Activated naive CD4-positive, alpha-beta T cell treated with anti-CD3 and anti-CD28 coated beads, Interleukin-2, amount 50 U/mL, for 72 hours (primary cell): ENCODE results near the gene TMCC1. TPM values are rescaled to one million over a fixed set of nuclear protein-coding genes. Genes with fewer than 3 reads are reported as not detected.
"Not testable (repeated sequence)": the region's sequence is repeated elsewhere in the genome, so short reads cannot be mapped to it uniquely, and the experiment has no call there.

Experiments used
- ATAC-seq, 2 donors: fragments of 150-1000 bp; cut with Tn5 transposase; 2 replicates each; pipeline ENCODE4 v1.10.0; 2021; ENCODE audit warnings: mild to moderate bottlenecking in 2 of 2, moderate library complexity in 2 of 2
- DNase-seq, 2 donors: peaks; one replicate each; pipeline ENCODE4 v3.0.0; 2021 to 2022; ENCODE audit warnings: low spot score in 2 of 2
- H3K27ac Mint-ChIP-seq, 2 donors: one replicate each; pipeline ENCODE4 v1.8.0; 2022; ENCODE audit warnings: mild to moderate bottlenecking in 2 of 2, mixed read lengths in 2 of 2
- H3K36me3 Mint-ChIP-seq, 2 donors: one replicate each; pipeline ENCODE4 v1.8.0; 2022; ENCODE audit warnings: mixed read lengths in 2 of 2
- H3K9me3 Mint-ChIP-seq, 2 donors: one replicate each; pipeline ENCODE4 v1.8.0; 2022; ENCODE audit warnings: mixed read lengths in 2 of 2
- total RNA-seq, 2 donors: library from RNA; stranded (reverse); gene quantifications; one replicate each; pipeline ENCODE4 v1.2.3, GENCODE V29; 2022

The TMCC1 gene
- total RNA-seq, 2 donors from 2014 or later = 13.4 to 13.6 TPM

DNA sequence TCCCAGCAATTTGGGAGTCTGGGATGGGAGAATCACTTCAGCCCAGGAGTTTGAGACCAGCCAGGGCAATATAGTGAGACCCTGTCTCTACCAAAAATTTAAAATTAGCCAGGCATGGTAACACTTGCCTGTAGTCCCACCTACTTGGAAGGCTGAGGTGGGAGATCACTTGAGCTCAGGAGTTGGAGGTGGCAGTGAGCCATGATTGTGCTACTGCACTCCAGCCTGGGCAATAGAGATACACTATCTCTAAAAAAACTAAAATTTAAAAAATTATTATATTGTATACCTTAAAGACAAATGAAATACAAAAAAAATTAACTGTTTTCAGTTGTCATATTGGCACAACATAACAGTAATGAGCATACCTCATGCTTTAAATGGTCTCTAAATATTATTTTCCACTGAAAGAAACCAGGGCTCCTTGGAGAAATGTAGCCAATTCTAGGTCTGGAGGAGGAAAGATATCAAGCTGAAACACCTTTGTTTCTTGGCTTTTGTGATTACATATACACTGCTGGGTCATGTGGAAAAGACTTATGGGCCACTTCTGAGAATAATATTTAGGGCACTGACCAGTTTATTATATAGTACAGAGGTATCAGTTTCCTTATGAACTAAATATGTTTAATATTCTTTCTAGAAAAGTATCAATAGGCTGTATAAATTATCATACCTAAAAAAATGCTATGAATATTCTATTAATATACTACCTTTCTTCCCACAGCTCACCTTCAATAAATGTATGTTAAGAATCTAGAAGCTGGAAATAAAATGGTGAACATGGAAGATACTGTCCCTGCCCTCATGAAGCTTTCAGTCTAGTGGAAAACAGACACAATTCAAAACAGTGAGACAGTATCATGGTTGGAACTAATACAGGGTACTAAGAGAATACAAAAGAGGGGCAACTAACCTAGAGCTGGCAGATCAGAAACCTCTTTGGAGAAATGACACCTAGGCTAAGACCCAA lies 119.5 kb downstream of the TMCC1 start:
- H3K27ac Mint-ChIP-seq = no peak overlapping the region
- ATAC-seq = no peak
- no peaks in the 10 kb centered on the region for H3K36me3 Mint-ChIP-seq
- H3K9me3 Mint-ChIP-seq = peaks cover 0 to 5% of the 10 kb centered on the region in 2 donors
- DNase-seq = no peak

DNA sequence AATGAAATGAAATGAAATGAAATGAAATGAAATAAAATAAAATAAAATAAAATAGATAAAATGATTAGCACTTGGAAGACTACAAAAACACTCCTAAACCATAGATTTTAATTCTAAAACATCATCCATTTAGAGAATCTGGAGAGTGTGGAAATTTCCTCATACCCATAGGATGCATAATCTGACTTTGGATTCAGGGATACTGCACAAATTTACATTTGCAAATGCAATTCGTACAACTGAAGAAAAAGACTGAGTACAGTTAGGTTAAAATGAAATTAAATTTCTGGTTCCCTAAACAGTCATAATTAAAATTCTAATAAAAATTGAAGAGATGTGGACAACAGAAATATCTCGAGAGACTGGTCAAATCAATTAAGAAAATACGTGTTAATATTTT lies 122.9 kb downstream of the TMCC1 start:
- Mint-ChIP-seq H3K27ac (no peak overlapping the region), H3K9me3 (peaks cover 0 to 5% of the 10 kb centered on the region in 2 donors), H3K36me3 (no peaks in the 10 kb centered on the region)
- no peak for DNase-seq
- no peak for ATAC-seq

DNA sequence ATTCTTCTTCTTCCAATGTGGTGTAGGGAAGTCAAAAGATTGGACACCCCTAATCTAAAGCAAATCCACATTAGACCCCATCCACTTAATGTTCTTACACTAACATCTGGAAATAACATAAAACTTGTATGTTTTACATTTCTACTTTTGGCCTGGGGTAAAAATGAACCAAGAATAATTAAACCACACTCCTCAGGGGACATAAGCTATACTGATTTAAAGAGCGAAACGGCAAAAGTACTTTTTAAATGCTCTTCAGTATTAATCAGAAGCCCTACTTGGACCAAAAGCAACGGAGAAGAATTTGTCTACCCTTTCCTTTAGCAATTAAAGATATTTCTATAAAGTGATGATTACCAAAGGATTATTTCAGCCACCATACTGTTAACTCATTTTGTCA lies 123.9 kb downstream of the TMCC1 start:
- ATAC-seq (no peak), DNase-seq (no peak)
- H3K36me3 Mint-ChIP-seq = no peaks in the 10 kb centered on the region
- peaks cover 0 to 4% of the 10 kb centered on the region in 2 donors for H3K9me3 Mint-ChIP-seq
- H3K27ac Mint-ChIP-seq = no peak overlapping the region

DNA sequence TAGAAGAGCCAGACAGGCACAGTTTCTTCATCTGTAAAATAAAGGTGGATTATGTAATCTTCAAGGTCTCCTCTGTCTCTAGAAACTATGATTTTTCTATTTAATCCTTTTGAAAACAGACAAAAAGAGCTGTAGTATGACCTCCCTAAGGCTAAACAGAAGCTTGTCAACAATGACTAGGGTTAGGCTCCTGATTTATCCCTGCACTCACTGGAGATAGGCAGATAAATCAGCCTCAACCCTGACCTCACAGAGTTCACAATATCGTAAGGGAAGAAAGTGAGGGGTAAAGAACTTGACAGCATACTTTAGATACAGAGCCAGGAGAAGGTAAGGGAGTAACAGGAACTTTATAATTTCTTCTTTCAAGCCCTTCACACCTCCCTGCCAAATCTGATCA lies 124.8 kb downstream of the TMCC1 start:
- no peaks in the 10 kb centered on the region for H3K36me3 Mint-ChIP-seq
- no peak overlapping the region for H3K27ac Mint-ChIP-seq
- DNase-seq (no peak), ATAC-seq (no peak)
- no peaks in the 10 kb centered on the region for H3K9me3 Mint-ChIP-seq

DNA sequence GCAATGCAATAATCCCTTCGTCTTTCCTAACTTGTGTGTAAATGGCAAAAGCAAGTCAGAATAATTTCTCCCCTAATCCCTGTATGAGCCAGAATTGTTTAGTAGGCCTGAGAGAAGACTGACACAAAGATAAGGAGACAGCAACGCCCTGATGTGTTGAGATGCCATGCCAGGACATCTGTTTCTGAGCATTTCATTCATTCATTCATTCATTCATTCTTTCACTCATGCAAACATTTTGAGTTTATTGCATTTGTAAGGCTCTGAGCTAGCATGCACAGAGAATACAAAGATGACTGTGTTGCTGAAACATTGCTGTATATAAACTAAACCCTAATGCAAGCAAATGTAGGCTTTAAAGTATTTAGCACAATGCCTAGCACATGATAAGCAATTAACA lies 127.4 kb downstream of the TMCC1 start:
- ATAC-seq = no peak
- H3K36me3 Mint-ChIP-seq = no peaks in the 10 kb centered on the region

DNA sequence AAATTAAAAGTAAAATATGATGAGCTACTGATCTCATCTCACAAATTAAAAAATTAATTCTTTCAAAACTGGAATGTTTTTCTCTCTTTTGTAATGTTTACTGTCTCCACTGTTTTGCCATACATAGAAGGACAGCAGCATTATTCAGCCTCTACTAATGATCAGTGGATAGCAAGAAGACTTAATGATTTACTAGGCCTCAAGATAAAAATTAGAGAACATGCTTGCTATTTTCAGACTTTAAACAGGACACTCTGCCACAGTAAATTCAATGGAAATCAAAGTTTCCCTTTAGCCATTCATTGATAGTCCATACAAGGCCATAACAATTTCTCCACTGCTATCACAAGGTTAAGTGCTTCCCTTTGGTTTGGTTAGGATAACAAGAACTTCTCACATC lies 129.4 kb downstream of the TMCC1 start:
- Mint-ChIP-seq H3K9me3 (peaks cover 3% of the 10 kb centered on the region in 2 donors), H3K27ac (no peak overlapping the region), H3K36me3 (no peaks in the 10 kb centered on the region)
- no peak for ATAC-seq
- DNase-seq = no peak

More for the DNA sequence above, 127.4 kb downstream of the TMCC1 start:
- peaks cover 3% of the 10 kb centered on the region in 2 donors for H3K9me3 Mint-ChIP-seq
- no peak for DNase-seq
- no peak overlapping the region for H3K27ac Mint-ChIP-seq

DNA sequence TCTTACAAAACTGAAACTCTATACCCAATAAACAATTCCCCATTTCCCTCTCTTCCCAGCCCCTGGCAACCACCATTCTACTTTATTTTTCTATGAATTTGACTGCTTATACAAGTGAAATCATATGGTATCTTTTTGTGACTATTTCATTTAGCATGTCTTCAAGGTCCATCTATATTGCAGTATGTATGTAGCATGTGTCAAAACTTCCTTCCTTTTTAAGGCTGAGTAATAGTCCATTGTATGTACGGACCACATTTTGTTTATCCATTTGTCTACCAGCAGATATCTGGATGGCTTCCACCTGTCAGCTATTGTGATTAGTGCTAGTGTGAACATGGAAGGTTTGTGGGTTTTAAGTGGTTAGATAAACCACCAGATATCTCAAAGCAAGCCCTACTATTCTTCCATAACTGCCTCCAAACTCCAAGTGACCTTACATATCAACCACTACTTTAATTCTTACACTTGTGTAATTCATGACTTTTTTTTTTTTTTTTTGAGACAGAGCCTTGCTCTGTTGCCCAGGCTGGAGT lies 134.7 kb downstream of the TMCC1 start:
- H3K9me3 Mint-ChIP-seq = peaks cover 3 to 16% of the 10 kb centered on the region in 2 donors
- no peak for ATAC-seq
- H3K27ac Mint-ChIP-seq = no peak overlapping the region
- peaks cover 7 to 10% of the 10 kb centered on the region in 2 donors for H3K36me3 Mint-ChIP-seq
- no peak for DNase-seq

DNA sequence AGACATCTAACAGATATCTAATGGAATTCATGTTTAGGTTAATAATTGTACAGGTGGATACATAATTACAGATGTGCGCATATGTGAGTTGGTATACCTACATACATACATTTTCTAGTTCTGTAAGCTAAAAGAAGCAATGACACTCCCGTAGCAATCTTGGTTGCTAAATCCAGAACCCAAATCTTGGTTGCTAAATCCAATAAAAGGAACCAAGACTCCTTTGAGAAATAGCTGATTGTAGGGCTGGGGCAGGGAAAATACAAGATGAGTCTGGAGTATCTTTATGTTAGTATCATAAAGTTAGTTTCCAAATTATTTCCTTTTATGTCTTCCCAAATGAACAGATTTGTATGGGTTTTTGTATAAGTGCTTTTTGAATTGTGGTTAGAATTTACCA lies 135.2 kb downstream of the TMCC1 start:
- Mint-ChIP-seq H3K9me3 (peaks cover 3 to 17% of the 10 kb centered on the region in 2 donors), H3K27ac (no peak overlapping the region), H3K36me3 (peaks cover 11 to 12% of the 10 kb centered on the region in 2 donors)
- no peak for ATAC-seq
- DNase-seq = no peak

DNA sequence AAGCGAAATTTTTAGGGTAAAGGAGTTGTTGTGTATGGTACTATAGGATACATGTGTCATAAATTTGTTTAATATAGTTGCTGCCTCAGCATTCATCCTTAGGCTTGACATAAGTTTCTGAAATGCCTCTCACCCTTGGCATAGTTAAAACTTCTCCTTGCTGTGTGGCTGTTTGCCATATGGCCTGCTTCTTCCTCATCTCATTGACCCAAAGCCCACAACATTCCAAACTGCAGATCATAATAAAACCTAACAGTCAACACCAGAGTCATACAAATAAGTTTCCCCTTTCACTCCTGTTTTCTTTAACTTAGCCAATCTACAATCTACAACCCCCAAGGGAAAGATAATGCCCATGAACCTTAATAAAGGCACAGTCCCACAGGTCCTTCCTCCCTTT lies 136.6 kb downstream of the TMCC1 start:
- peaks cover 3 to 24% of the 10 kb centered on the region in 2 donors for H3K9me3 Mint-ChIP-seq
- no peak for DNase-seq
- ATAC-seq = no peak
- peaks cover 21 to 27% of the 10 kb centered on the region in 2 donors for H3K36me3 Mint-ChIP-seq
- no peak overlapping the region for H3K27ac Mint-ChIP-seq

DNA sequence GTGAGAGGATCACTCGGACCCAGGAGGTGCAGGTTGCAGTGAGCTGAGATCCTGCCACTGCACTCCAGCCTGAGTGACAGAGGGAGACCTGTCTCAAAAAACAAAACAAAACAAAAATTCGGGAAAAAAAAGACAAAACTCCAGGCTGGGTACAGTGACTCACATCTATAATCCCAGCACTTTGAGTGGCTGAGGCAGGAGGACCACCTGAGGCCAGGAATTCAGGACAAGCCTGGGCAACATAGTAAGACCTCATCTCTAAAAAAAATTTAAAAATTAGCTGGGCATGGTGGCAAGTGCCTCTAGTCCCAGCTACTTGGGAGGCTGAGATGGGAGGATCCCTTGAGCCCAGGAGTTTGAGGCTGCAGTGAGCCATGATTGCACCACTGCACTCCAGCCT lies 142.4 kb downstream of the TMCC1 start:
- peaks cover 0 to 21% of the 10 kb centered on the region in 2 donors for H3K9me3 Mint-ChIP-seq
- not testable (repeated sequence) for DNase-seq, H3K27ac Mint-ChIP-seq, ATAC-seq
- peaks cover 11 to 27% of the 10 kb centered on the region in 2 donors for H3K36me3 Mint-ChIP-seq

DNA sequence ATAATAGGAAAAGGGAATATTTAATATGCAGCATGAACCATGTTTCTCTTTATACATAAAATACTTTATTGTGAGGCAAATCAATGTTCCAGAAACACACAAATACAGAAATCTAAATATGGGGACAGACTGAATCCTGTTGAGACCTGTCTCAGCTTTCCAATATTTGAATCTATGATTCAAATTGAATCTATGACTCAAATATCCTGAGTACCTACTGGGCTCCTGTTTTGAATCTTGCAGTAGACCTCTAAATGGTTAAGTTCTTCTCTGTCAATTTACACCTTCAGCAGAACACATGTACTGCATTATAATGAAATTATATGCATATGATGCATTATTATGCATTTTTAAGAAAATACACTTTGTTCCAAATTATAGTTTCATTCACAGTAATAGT lies 143.8 kb downstream of the TMCC1 start:
- ATAC-seq (peak; percentile 91 to 96), DNase-seq (no peak)
- no peak overlapping the region for H3K27ac Mint-ChIP-seq
- peaks cover 0 to 15% of the 10 kb centered on the region in 2 donors for H3K9me3 Mint-ChIP-seq
- peaks cover 11 to 27% of the 10 kb centered on the region in 2 donors for H3K36me3 Mint-ChIP-seq

DNA sequence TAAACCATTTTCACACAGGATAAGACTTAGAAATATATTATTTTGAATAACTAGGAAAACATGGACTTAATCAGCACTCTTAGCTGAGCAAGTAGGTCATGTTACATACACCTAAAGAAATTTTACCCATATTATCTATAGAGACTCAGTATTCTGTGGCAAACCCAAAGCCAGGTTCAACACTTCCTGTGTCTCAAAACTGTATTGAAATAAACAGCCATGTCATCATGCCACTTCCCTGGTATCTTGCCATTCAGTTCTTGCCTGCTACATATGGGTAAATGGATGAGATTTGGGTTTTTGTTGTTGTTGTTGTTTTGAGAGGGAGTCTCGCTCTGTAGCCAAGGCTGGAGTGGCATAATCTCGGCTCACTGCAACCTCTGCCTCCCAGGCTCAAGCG lies 145.5 kb downstream of the TMCC1 start:
- ATAC-seq = peak in 1 of 2 donors; percentile 47
- H3K9me3 Mint-ChIP-seq = peaks cover 0 to 6% of the 10 kb centered on the region in 2 donors
- H3K27ac Mint-ChIP-seq = no peak overlapping the region
- no peak for DNase-seq
- peaks cover 6 to 11% of the 10 kb centered on the region in 2 donors for H3K36me3 Mint-ChIP-seq

DNA sequence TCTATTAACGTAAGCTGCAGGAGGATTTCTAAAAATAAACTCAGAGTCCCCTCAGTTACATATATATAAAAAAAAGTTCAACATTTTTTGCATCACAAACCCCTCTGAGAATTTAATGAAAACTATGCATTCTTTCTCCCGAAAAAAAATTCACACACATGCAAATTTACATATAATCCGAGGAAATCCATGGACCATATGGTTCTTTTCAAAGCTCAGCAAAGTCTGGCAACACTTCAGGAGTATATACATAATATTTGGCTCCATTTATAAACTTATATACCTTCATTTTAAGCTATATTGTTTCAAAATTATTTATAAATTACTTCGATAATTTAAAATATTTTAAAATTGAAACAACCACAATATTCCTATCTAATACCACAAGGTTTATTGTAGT lies 146.4 kb downstream of the TMCC1 start:
- Mint-ChIP-seq H3K27ac (no peak overlapping the region), H3K36me3 (peaks cover 0 to 6% of the 10 kb centered on the region in 2 donors), H3K9me3 (no peaks in the 10 kb centered on the region)
- ATAC-seq (no peak), DNase-seq (no peak)

DNA sequence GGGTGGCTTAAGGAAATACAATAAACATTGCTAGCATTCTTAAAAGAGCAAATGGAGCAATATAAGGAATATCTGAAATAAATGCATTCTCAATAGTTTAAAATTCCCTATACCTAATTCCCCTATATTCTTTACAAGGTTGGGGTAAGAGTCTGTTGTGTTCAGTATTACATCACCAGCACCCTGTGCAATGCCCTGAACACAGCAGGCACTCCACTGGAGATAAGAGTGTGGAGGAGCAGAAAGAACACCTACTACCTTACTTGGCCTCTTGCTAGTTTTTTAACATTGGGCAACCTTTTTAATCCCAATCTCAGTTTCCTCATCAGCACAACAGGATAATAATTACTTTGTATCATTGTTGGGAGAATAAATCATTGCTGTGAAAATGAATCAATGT lies 146.9 kb downstream of the TMCC1 start:
- DNase-seq (no peak), ATAC-seq (no peak)
- Mint-ChIP-seq H3K27ac (no peak overlapping the region), H3K36me3 (peaks cover 0 to 4% of the 10 kb centered on the region in 2 donors), H3K9me3 (no peaks in the 10 kb centered on the region)

DNA sequence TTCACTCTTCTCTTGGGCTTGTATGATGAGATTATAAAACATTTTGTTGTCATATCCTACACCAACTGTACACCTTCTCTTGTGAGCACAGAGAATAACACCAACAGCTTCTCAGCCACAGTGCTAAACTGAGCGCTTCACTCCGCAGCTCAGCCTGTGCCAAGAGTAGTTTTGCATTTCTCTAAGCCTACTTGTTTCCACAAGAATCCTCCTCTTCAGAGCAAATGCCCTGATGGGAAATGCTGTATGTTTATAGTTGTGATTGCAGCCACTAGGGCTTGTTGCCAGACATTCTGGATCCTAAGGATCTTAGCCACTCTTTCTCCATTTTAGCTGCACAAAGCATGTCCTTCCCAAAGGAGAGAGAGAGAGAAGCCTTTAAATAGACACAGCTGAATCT lies 148.3 kb downstream of the TMCC1 start:
- DNase-seq (no peak), ATAC-seq (no peak)
- Mint-ChIP-seq H3K9me3 (no peaks in the 10 kb centered on the region), H3K27ac (no peak overlapping the region), H3K36me3 (peaks cover 0 to 4% of the 10 kb centered on the region in 2 donors)

DNA sequence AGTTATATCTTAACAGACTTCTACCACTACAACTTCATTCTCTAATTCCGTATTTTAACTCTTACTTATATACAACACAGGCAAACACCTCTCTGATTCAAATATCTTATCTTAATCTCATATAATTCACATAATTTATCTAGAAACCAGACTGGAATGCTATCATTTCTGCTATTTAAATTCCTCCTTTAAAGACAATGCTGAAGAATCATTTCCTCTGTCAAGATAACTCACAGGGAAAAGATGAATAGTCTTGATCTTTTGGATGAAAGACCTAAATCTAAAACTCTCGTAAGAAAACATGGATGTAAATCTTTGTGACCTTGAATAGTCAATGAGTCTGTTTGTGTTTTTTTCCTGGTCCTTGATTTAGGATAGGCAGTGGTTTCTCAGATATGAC lies 151.7 kb downstream of the TMCC1 start:
- H3K36me3 Mint-ChIP-seq = peaks cover 0 to 4% of the 10 kb centered on the region in 2 donors
- no peaks in the 10 kb centered on the region for H3K9me3 Mint-ChIP-seq
- no peak overlapping the region for H3K27ac Mint-ChIP-seq
- DNase-seq (no peak), ATAC-seq (no peak)

DNA sequence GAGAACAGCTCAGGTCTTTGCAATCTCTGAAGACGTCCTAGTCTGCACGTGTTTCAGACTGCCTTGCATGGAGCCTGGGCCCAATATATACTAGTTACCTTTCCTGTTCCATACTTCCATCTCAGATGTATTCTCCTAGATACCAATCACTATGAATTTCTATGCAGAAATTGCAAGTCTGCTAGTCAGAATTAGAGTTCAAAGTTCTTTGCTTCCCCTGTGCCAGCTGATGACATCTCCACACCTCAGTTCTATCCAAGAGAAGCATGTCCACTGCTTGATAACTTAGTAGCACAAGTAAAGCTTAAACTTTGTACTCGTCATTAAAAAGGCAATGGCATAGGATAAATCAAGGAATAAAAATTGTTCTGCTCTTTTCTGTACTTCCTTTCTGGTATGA lies 153.4 kb downstream of the TMCC1 start:
- no peak for ATAC-seq
- no peak for DNase-seq
- H3K9me3 Mint-ChIP-seq = no peaks in the 10 kb centered on the region
- H3K36me3 Mint-ChIP-seq = peaks cover 0 to 4% of the 10 kb centered on the region in 2 donors
- H3K27ac Mint-ChIP-seq = no peak overlapping the region
